ENCODE measurements around the gene GALNT11.

GALNT11 gene

DNA sequence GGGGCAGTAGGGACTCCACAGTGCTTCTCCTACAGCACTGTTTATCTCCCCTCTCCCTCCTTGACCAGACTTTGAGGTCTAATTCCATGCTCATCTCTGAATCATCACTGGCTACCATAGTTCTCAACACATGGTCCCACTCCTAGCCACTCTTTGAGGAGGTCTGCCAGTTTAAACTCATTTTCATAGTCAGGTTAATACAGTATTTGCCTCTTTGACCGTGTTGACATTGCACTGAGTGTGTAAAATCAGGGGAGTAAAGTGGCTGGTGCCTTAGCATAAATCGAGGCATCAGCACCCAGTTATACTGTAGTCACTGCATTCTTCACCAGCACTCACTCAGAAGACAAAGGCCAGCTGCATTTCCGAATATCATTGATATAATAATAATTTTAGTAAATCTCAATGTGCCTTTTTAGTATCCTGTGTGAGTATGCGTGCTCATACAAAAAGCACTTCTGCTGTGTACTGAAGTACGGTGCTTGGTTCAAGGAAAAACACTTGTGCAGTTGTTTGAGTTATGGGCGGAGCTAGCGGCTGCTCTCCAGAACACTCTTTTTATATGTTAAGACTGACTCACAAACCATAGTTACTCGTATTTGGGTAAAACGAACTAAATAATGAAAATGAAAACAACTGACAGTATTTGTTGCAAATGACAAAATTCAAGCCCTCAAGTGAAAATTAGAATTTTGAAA is 89.7 kb downstream of the GALNT11 start:
- no peak for DNase-seq (ENCODE audit: low read depth in 2 of 3, low spot score in 2 of 3)

DNA sequence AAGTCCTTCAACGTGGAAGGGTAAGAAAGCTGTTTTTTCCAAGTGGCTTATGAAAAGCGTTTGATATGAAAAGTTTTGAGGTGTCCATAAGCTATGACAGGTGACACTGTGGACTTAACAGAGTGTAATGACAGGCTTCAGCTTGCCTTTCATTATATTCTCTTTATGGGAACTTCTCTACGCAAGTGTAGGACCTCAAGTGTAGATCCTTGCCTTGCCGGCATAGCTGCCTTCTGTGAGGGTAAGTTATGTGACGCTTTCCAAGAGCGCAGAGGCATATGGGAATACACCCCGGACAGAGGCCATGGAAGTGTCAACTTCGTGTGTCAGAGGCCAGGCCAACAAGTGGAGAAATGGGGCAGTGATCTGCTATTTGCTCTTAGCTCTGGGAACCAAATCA is 91.9 kb downstream of the GALNT11 start:
- DNase-seq (ENCODE audit: low read depth in 2 of 3, low spot score in 2 of 3) = no peak

GRCh38 chr7:152120210-152120609 is 94.7 kb downstream of the GALNT11 start:
- no peak for DNase-seq (ENCODE audit: low read depth in 2 of 3, low spot score in 2 of 3)

- DNase-seq (ENCODE audit: low read depth in 2 of 3, low spot score in 2 of 3) = no peak
These were observed 95.3 kb downstream of the GALNT11 start for GRCh38 chr7:152120776-152121175.

DNA sequence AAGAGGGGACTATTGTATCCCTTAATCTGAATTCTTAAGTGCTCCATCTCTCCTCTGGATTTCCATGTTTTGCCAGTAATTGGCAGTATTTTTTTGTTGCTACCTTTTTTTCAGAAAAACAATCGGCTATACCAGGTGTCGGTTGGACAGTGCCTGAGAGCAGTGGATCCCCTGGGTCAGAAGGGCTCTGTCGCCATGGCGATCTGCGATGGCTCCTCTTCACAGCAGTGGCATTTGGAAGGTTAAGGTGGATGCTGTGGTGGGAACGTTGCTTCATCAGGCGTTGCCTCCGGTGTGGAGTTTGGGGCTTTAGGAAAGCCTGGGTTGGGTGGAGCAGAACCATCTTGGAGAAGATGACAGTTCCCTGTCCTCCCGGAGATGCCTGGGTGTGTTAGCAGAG is 96.0 kb downstream of the GALNT11 start:
- no peak for DNase-seq (ENCODE audit: low read depth in 2 of 3, low spot score in 2 of 3)

GRCh38 chr7:152122540-152122939 is 97.1 kb downstream of the GALNT11 start:
- no peak for DNase-seq (ENCODE audit: low read depth in 2 of 3, low spot score in 2 of 3)

- no peak for DNase-seq (ENCODE audit: low read depth in 2 of 3, low spot score in 2 of 3)
These were observed 101.3 kb downstream of the GALNT11 start for GRCh38 chr7:152126741-152127140.

DNA sequence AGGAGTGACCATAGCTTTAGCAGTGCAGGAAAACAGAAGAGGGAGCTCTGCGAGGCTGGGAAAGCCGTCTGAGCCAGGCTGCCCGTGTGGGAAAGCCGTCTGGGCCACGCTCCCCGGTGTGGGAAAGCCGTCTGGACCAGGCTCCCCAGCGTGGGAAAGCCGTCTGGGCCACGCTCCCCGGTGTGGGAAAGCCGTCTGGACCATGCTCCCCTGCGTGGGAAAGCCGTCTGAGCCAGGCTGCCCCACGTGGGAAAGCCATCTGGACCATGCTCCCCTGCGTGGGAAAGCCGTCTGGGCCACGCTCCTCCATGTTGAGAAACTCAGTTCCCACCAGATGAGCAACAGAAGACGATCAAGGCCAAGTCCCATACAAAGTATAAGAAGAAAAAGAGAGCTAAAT is 101.8 kb downstream of the GALNT11 start:
- no peak for DNase-seq (ENCODE audit: low read depth in 2 of 3, low spot score in 2 of 3)

DNA sequence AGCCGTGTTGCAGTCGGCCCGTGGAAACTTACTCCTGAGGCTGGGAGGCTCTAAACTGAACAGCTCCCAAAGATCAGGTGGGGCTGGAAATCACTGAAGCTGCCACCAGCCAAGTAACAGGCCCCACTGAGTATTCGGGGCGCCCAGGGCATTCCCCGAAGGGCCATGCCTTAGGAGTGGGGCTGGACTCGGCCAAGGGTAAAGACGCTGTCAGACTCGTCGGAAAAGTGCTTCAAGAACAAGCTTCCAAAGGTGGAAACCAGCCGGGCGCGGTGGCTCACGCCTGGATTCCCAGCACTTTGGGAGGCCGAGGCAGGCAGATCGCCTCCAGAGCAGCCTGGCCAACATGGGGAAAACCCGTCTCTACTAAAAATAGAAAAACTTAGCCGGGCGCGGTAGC is 102.8 kb downstream of the GALNT11 start:
- no peak for DNase-seq (ENCODE audit: low read depth in 2 of 3, low spot score in 2 of 3)

GRCh38 chr7:152128741-152129461 is 103.4 kb downstream of the GALNT11 start:
- no peak for DNase-seq (ENCODE audit: low read depth in 2 of 3, low spot score in 2 of 3)

DNA sequence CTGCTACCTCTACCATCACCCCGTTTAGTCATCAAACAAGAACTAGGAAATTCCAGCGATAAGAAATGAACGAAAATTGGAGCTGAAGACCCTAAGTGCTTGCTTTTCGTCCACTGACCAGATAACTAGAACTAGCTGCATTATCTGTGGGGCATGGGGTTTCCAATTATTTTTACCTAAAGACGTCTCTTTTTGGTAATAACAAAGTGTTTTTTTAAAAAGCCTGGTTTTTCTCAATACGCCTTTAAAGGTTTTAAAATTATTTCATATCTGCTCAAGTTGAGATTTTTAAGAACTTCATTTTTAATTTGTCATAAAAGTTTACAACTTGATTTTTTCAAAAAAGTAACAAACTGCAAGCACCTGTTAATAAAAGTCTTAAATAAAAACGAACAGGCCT is 104.2 kb downstream of the GALNT11 start:
- no peak for DNase-seq (ENCODE audit: low read depth in 2 of 3, low spot score in 2 of 3)

DNA sequence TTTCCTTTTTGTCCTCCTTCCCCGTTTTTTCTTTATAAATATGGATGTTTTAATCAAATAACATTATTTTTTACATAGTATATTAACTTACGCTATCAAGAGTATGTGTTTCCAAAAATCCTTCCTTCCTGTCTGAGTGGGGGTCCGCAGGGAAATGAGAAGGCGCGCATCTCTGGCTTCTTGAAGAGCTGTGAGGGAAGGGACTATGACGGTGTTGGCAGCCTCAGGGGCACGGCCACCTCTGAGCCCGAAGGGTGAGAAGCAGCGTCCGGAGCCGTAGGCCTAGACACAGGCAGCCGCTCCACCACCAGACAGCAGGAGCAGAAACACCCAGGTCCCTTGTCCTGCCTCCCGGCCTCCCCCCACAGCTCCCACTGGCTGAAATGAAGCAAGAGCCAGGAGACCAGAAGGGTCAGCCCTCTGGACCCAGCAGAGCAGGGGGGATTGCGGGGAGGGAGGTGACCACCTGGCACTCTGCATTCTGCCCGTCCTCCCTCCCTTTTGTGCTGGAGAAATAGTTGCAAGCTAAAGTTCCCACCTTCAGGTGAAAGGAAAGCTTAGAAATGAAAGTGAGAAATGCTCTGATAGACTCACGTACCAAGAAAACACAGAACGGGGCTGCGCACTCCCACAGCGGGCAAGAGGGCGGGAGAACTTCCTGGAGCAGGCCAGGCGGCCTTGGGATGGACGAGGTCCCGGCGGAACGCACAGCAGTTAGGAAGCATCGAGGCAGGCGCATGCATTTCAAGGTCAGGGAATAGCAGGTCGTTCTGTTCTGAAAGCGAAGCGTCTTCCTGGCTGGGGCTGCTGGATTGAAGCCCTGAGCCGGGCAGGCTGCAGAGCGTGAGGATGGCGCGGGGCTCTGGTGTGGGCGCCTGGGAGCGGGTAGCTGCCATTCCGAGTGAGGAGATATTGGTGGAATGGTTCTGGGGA is 105.5 kb downstream of the GALNT11 start:
- no peak for DNase-seq (ENCODE audit: low read depth in 2 of 3, low spot score in 2 of 3)

DNA sequence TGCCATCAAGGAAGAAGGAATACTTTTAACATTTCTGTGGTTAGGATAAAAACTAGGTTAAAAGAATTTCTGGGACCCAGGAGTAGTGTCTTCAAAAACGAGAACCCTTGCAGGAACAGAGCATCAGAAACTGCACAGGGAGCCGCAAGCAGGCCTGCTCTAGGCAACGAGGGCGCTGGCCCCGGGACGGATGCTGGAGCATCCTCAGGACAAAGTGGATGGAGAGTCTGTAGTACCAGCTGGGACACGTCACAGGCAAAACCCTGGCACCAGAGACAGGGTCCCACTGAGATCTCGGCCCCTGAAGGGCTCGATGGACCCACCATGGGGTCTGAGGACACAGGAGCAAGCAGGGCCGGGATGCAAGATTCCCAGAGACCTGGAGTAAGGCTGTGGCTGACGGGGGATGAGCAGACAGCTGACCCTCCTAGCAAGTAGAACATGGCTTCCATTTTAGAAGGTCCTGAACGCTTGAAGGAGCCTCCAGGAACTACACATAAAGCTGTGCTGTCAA is 106.6 kb downstream of the GALNT11 start:
- no peak for DNase-seq (ENCODE audit: low read depth in 2 of 3, low spot score in 2 of 3)

GRCh38 chr7:152132812-152133211 is 107.3 kb downstream of the GALNT11 start:
- DNase-seq (ENCODE audit: low read depth in 2 of 3, low spot score in 2 of 3) = no peak

DNA sequence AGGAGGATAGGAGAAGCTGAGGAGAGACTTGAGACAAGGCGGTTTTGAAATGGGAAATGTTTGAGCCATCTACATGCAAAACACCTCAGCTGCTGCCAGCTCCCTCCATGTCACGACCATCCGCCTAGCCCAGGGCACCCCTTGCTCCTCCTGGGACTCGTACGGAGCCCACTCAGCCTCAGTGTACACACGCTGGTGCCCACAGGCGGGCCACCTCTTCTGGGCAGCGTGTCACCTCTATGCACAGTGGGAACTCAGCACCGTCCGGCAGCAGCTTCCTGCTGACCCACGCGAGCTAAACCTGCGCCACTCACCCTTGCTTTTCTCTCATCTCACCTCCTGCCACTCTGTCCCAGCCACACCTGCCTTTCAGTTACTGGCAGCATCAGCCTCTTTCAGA is 108.3 kb downstream of the GALNT11 start:
- DNase-seq (ENCODE audit: low read depth in 2 of 3, low spot score in 2 of 3) = no peak

DNA sequence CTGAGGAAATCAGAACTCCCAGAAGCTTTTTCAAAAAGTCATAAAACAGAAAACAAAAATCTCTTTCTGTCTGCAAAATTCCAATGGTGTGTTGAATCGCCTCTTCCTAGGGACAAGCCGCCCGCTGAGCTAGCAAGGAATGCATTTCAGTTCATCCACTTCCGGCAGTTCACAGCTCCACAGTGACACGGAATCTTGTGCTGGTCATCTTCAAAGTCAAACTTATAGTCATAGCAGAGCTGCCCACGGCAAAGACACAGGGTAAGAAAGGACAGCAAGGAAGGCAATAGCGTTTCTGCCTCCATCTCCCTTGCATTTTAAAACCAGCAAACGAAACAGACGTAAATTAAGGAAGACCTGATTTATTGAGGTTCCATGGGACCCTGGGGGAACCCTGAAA is 111.2 kb downstream of the GALNT11 start:
- DNase-seq (ENCODE audit: low read depth in 2 of 3, low spot score in 2 of 3) = no peak

GRCh38 chr7:152137476-152138025 is 112.1 kb downstream of the GALNT11 start:
- no peak for DNase-seq (ENCODE audit: low read depth in 2 of 3, low spot score in 2 of 3)

DNA sequence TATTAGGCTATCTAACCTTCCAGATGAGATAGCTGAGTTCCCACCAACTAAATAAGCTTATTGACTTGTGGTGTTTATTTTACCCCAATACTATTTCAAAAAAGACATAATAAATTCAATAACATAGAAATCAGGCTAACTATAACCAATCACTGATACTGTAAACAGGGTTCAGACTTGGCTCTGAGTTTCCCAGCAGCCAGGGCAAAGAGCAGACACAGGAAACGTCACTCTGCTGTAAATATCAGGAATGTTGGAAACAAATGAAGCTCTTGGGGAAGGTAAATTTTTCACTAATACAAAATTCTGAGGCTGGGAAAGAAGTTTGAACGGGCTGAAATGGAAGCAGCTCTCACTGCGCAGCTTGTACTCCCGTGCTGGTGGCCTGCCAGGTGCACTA is 114.6 kb downstream of the GALNT11 start:
- no peak for DNase-seq (ENCODE audit: low read depth in 2 of 3, low spot score in 2 of 3)

GRCh38 chr7:152140560-152140959 is 115.1 kb downstream of the GALNT11 start:
- DNase-seq (ENCODE audit: low read depth in 2 of 3, low spot score in 2 of 3) = no peak

DNA sequence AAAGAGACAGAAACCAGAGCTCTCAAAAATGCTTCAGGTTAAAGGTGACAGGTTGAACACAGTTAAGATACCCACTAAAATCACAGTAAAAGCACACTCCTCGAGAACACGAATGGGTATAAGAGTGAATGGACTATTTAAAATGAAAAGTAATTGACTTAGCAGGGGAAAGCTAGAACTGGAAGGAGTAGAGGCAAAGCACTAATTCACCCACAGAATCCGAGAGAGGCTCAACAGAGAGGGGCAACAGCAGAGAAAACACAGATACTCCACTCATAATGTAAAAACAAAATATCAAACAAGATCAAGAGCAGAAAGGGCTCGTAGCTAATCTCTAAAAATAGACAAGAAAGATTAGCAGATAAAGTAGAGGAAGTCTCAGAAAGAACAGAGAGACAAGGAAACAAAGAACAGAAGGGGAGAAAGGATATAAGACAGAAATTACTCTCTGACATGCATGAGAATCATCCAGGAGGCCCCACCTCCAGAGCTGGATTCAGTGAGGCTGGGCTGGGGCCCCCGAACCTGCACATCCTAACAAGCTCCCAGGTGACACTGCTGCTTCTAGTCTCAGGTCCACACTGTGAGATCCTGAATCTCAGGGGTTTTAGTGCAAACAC is 117.6 kb downstream of the GALNT11 start:
- no peak for DNase-seq (ENCODE audit: low read depth in 2 of 3, low spot score in 2 of 3)

Data from activated CD8-positive, alpha-beta memory T cell treated with anti-CD3 and anti-CD28 coated beads for 48 hours (primary cell).